H1 (cell line): ENCODE measurements around the gene CEACAM6. TPM values are rescaled to one million over a fixed set of nuclear protein-coding genes. Genes with fewer than 3 reads are reported as not detected.

ENCODE experiments used
- CTCF ChIA-PET: fragments of 300-600 bp; sonication (Branson Sonifier 250); formaldehyde crosslinking; loops from one replicate; lab custom pipeline; 2021; ENCODE audit not compliant: partially characterized antibody; lab: Charles Lee
- POLR2A ChIA-PET: fragments of 300-600 bp; sonication (Branson Sonifier 250); formaldehyde crosslinking; loops from one replicate; lab custom pipeline; 2021; ENCODE audit warnings: inconsistent platforms; ENCODE audit not compliant: partially characterized antibody; lab: Charles Lee
- DNase-seq, 2 experiments: peaks; one replicate each; pipeline versions ENCODE4 v3.0.0 to v3.0.0-alpha.2; 2010 to 2022; ENCODE audit warnings: low spot score in 2 of 2, low read depth in 1 of 2, mixed read lengths in 1 of 2
- FAIRE-seq: peaks from 2 replicates; lab custom pipeline; 2011; peaks lifted over from hg19 to GRCh38; lab: Jason Lieb, UNC
- H2AFZ ChIP-seq: 2 replicates; pipeline ENCODE4 v1.8.1; 2012; ENCODE audit warnings: low read length, inconsistent platforms
- H2AK5ac ChIP-seq: 2 replicates; pipeline ENCODE4 v1.6.1; 2013; ENCODE audit warnings: low read depth, low read length
- H2BK120ac ChIP-seq: replicated peaks from 2 replicates; pipeline ENCODE3; 2013; ENCODE audit warnings: low read depth, low read length, inconsistent platforms
- H2BK12ac ChIP-seq: 2 replicates; pipeline ENCODE4 v1.6.1; 2013; ENCODE audit warnings: low read depth, low read length
- H2BK15ac ChIP-seq: 2 replicates; pipeline ENCODE4 v1.6.1; 2013; ENCODE audit warnings: low read length
- H2BK20ac ChIP-seq: 2 replicates; pipeline ENCODE4 v1.6.1; 2013; ENCODE audit warnings: low read length
- H2BK5ac ChIP-seq: 2 replicates; pipeline ENCODE4 v1.6.1; 2013; ENCODE audit warnings: low read depth, low read length
- H3K14ac ChIP-seq: 2 replicates; pipeline ENCODE4 v1.6.1; 2013; ENCODE audit warnings: inconsistent platforms; ENCODE audit not compliant: insufficient read length
- H3K18ac ChIP-seq: 2 replicates; pipeline ENCODE4 v1.6.1; 2013; ENCODE audit warnings: low read length; ENCODE audit errors: extremely low read depth
- H3K23ac ChIP-seq: 2 replicates; pipeline ENCODE4 v1.6.1; 2013; ENCODE audit warnings: inconsistent platforms; ENCODE audit not compliant: insufficient read length
- H3K23me2 ChIP-seq: 2 replicates; pipeline ENCODE4 v1.6.1; 2013; ENCODE audit warnings: low read depth, low read length
- H3K27ac ChIP-seq: 2 replicates; pipeline ENCODE4 v1.6.1; 2011; ENCODE audit warnings: low read depth, low read length, inconsistent platforms
- H3K27me3 ChIP-seq, 4 experiments: replicated peaks in 1 of 4; 1 replicate in 1 of 4; 2 replicates in 3 of 4; pipeline versions ENCODE4 v1.6.1 to v1.8.1; 2011 to 2013; ENCODE audit warnings: low read length in 3 of 4, mild to moderate bottlenecking in 3 of 4, inconsistent platforms in 2 of 4, mixed read lengths in 2 of 4, moderate library complexity in 1 of 4; ENCODE audit not compliant: control insufficient read depth in 3 of 4, insufficient read depth in 3 of 4; ENCODE audit errors: extremely low read depth in 1 of 4
- H3K36me3 ChIP-seq, 4 experiments: 2 replicates each; pipeline versions ENCODE4 v1.6.1 to v1.8.1; 2011 to 2013; ENCODE audit warnings: mild to moderate bottlenecking in 4 of 4, low read length in 3 of 4, moderate library complexity in 2 of 4, control low read depth in 1 of 4, inconsistent platforms in 1 of 4; ENCODE audit not compliant: insufficient read depth in 4 of 4, control insufficient read depth in 2 of 4
- H3K4ac ChIP-seq: replicated peaks from 2 replicates; pipeline ENCODE3; 2013; ENCODE audit warnings: low read length, low read depth, mixed read lengths, inconsistent platforms; ENCODE audit not compliant: insufficient read length
- H3K4me1 ChIP-seq, 4 experiments: replicated peaks in 1 of 4; 1 replicate in 1 of 4; 2 replicates in 3 of 4; pipeline versions ENCODE4 v1.6.1 to v1.8.1; 2011 to 2013; ENCODE audit warnings: low read length in 3 of 4, inconsistent platforms in 2 of 4, mixed read lengths in 1 of 4; ENCODE audit not compliant: insufficient read depth in 4 of 4, control insufficient read depth in 3 of 4
- H3K4me2 ChIP-seq, 2 experiments: 2 replicates each; pipeline versions ENCODE4 v1.6.1 to v1.8.1; 2011 to 2013; ENCODE audit warnings: low read depth in 2 of 2, low read length in 2 of 2, control low read depth in 1 of 2, inconsistent platforms in 1 of 2, mild to moderate bottlenecking in 1 of 2; ENCODE audit not compliant: insufficient read depth in 1 of 2
- H3K4me3 ChIP-seq, 4 experiments: fragments of 200-600, 300-600 bp in 1 of 4; sonication (generic), shearing (Covaris generic), sonication (Bioruptor Twin) in 1 of 4; 2 replicates each; pipeline versions ENCODE4 v1.5.1 to v1.8.1; 2011 to 2016; ENCODE audit warnings: low read length in 4 of 4, low read depth in 3 of 4, control low read depth in 2 of 4, inconsistent platforms in 2 of 4, mild to moderate bottlenecking in 2 of 4, mixed read lengths in 1 of 4, moderate library complexity in 1 of 4; ENCODE audit not compliant: insufficient read depth in 2 of 4; ENCODE audit errors: extremely low read depth in 1 of 4
- H3K56ac ChIP-seq: replicated peaks from 2 replicates; pipeline ENCODE3; 2013; ENCODE audit warnings: low read depth, mild to moderate bottlenecking, mixed read lengths, low read length, inconsistent platforms; ENCODE audit not compliant: insufficient read length
- H3K79me1 ChIP-seq: 2 replicates; pipeline ENCODE4 v1.6.1; 2013; ENCODE audit warnings: low read depth, low read length, control low read depth
- H3K79me2 ChIP-seq, 2 experiments: 2 replicates each; pipeline versions ENCODE4 v1.6.1 to v1.8.1; 2012 to 2013; ENCODE audit warnings: low read length in 2 of 2, mild to moderate bottlenecking in 2 of 2, inconsistent platforms in 1 of 2; ENCODE audit not compliant: insufficient read depth in 2 of 2, control insufficient read depth in 1 of 2
- H3K9ac ChIP-seq, 4 experiments: replicated peaks in 1 of 4; 1 replicate in 1 of 4; 2 replicates in 3 of 4; pipeline versions ENCODE4 v1.6.1 to v1.8.1; 2011 to 2013; ENCODE audit warnings: low read depth in 3 of 4, low read length in 3 of 4, control low read depth in 2 of 4, mild to moderate bottlenecking in 2 of 4, moderate library complexity in 2 of 4, inconsistent platforms in 1 of 4; ENCODE audit errors: extremely low read depth in 1 of 4
- H3K9me3 ChIP-seq, 2 experiments: 2 replicates each; pipeline versions ENCODE4 v1.6.1 to v1.8.1; 2012 to 2013; ENCODE audit warnings: mild to moderate bottlenecking in 2 of 2, moderate library complexity in 2 of 2, control low read depth in 1 of 2, inconsistent platforms in 1 of 2, low read depth in 1 of 2, low read length in 1 of 2, mixed read lengths in 1 of 2; ENCODE audit not compliant: insufficient read depth in 2 of 2
- H4K20me1 ChIP-seq, 2 experiments: replicated peaks in 1 of 2; 2 replicates each; pipeline versions ENCODE3 to v1.8.1; 2011 to 2013; ENCODE audit warnings: inconsistent platforms in 2 of 2, low read length in 2 of 2, mild to moderate bottlenecking in 1 of 2; ENCODE audit not compliant: insufficient read depth in 2 of 2, control insufficient read depth in 1 of 2
- H4K5ac ChIP-seq: 2 replicates; pipeline ENCODE4 v1.6.1; 2013; ENCODE audit warnings: low read length, low read depth, mixed read lengths, inconsistent platforms; ENCODE audit not compliant: insufficient read length
- H4K8ac ChIP-seq: 2 replicates; pipeline ENCODE4 v1.8.0; 2013; ENCODE audit warnings: mild to moderate bottlenecking, moderate library complexity, low read length, inconsistent platforms; ENCODE audit not compliant: insufficient read depth; ENCODE audit errors: extremely low read depth
- H4K91ac ChIP-seq: replicated peaks from 2 replicates; pipeline ENCODE3; 2013; ENCODE audit warnings: low read length, mixed read lengths, inconsistent platforms; ENCODE audit not compliant: insufficient read length
- BRCA1 ChIP-seq: IDR thresholded peaks from 2 replicates; pipeline ENCODE4 v1.6.1; 2012; ENCODE audit warnings: low read depth, low read length, improper control_type of control experiment
- TBP ChIP-seq: IDR thresholded peaks from 2 replicates; pipeline ENCODE4 v1.6.1; 2011; ENCODE audit warnings: low read depth, low read length, improper control_type of control experiment
- YY1 ChIP-seq: IDR thresholded peaks from 2 replicates; pipeline ENCODE4 v1.6.1; 2011; ENCODE audit warnings: low read depth, mild to moderate bottlenecking, low read length
- WGBS, 2 experiments: shearing (Covaris generic) in 1 of 2; methylation state at CpG; one replicate each; pipeline versions ENCODE4 v1.1.6 to v1.1.7; 2013 to 2015; ENCODE audit warnings: low lambda C conversion rate in 2 of 2, mixed read lengths in 2 of 2, inconsistent platforms in 1 of 2, low coverage in 1 of 2, missing lambda C conversion rate in 1 of 2; ENCODE audit not compliant: insufficient replicate concordance in 2 of 2, insufficient coverage in 1 of 2, insufficient read length in 1 of 2; ENCODE audit errors: extremely low coverage in 1 of 2, missing lambda C conversion rate in 1 of 2; 5-methylcytosine and 5-hydroxymethylcytosine counted together
- polyA plus RNA-seq, 7 experiments: library from polyadenylated mRNA; depleted of rRNA in 3 of 7; stranded (reverse) in 5 of 7; unstranded in 2 of 7; fragments of >200 nt in 5 of 7; fragments of 200-250 nt in 2 of 7; gene quantifications; 1 replicate in 5 of 7; 2 replicates in 1 of 7; 4 replicates in 1 of 7; pipeline versions ENCODE4 v1.2.1 to v1.2.3, GENCODE V29; 2011 to 2013; ENCODE audit warnings: missing spikeins in 2 of 7, mixed read lengths in 2 of 7
- total RNA-seq: library from RNA; stranded (reverse); fragmentation: NEBNext Ultra II Directional; extraction: Animal tissue kit (Norgen Biotek cat#: 25700); gene quantifications from 2 replicates; pipeline ENCODE4 v1.2.1, GENCODE V29; 2021

CEACAM6 gene
- total and polyA plus RNA-seq, 2 of the 8 experiments (the other 6 are each of a cell fraction or from before 2014, with no cell fraction given): not detected

- H3K79me1 ChIP-seq: no peaks in the 10 kb centered on the region
- no peak overlapping the region for H3K4me3 ChIP-seq
- ChIA-PET POLR2A (no interaction called here), CTCF (interaction anchor here (1.3 to 1.9 kb wide), 3 partner anchors 15 to 17 kb away, joined by 3 to 5 read pairs (median 4); no protein-coding TSS in a partner anchor)
- no peak overlapping the region for H4K5ac ChIP-seq
- no peak overlapping the region for H3K18ac ChIP-seq
- no peak overlapping the region for H3K4ac ChIP-seq
- H3K4me1 ChIP-seq: no peaks in the 10 kb centered on the region
- no peak overlapping the region for H2BK120ac ChIP-seq
- H3K9ac ChIP-seq: no peak overlapping the region
- H3K36me3 ChIP-seq: no peaks in the 10 kb centered on the region
- no peak overlapping the region for H2BK15ac ChIP-seq
- H3K23me2 ChIP-seq: no peaks in the 10 kb centered on the region
- H3K27me3 ChIP-seq: peaks cover 0 to 1% (median 0%) of the 10 kb centered on the region in 4 experiments; a peak in 1 of 7 replicates
- no peak overlapping the region for H3K23ac ChIP-seq
- H2AFZ ChIP-seq: no peak overlapping the region
- no peak overlapping the region for H2AK5ac ChIP-seq
- H3K27ac ChIP-seq: no peak overlapping the region
- peaks cover 55 to 65% of the 10 kb centered on the region in 2 experiments for H3K9me3 ChIP-seq
- no peak overlapping the region for H2BK20ac ChIP-seq
- no peak overlapping the region for H4K91ac ChIP-seq
- H2BK5ac ChIP-seq: no peak overlapping the region
- FAIRE-seq (no peak), DNase-seq (no peak)
- no peak overlapping the region for H3K4me2 ChIP-seq
- no peaks in the 10 kb centered on the region for H3K79me2 ChIP-seq
- H2BK12ac ChIP-seq: no peak overlapping the region
- no peaks in the 10 kb centered on the region for H4K20me1 ChIP-seq
- no peak overlapping the region for H3K14ac ChIP-seq
- H3K56ac ChIP-seq: no peak overlapping the region
- no peak overlapping the region for H4K8ac ChIP-seq
- WGBS, 2 experiments: 77% methylated on average over 4 of the region's 4 CpGs; no CpG with 5 or more reads in 1 of the 2 experiments
- TF ChIP-seq TBP (no peak), BRCA1 (no peak), YY1 (no peak)
These were observed 14.3 kb downstream of the CEACAM6 start for GRCh38 chr19:41769608-41770007.
